Loucy (cell line): ENCODE measurements around the gene WDR11.

Experiments used
- CTCF ChIP-seq: fragments of 200-600 bp; sonication (generic); conservative IDR thresholded peaks from 2 replicates; pipeline ENCODE4 v1.5.1; 2014; ENCODE audit warnings: mild to moderate bottlenecking, antibody characterized with exemption, low read length
- EZH2phosphoT487 ChIP-seq: fragments of 200-600 bp; IDR thresholded peaks from 2 replicates; pipeline ENCODE4 v1.6.1; 2018; ENCODE audit warnings: antibody characterized with exemption, mild to moderate bottlenecking, moderate library complexity, borderline replicate concordance

- TF ChIP-seq CTCF (no peak), EZH2phosphoT487 (no peak)
Measured at GRCh38 chr10:120828763-120829319, 22.3 kb upstream of the WDR11 start.
